ENCODE data around the gene SMIM35. TPM values are rescaled to one million over a fixed set of nuclear protein-coding genes. Genes with fewer than 3 reads are reported as not detected.

The SMIM35 gene
- total RNA-seq, 6 donors from 2014 or later: not detected

DNA sequence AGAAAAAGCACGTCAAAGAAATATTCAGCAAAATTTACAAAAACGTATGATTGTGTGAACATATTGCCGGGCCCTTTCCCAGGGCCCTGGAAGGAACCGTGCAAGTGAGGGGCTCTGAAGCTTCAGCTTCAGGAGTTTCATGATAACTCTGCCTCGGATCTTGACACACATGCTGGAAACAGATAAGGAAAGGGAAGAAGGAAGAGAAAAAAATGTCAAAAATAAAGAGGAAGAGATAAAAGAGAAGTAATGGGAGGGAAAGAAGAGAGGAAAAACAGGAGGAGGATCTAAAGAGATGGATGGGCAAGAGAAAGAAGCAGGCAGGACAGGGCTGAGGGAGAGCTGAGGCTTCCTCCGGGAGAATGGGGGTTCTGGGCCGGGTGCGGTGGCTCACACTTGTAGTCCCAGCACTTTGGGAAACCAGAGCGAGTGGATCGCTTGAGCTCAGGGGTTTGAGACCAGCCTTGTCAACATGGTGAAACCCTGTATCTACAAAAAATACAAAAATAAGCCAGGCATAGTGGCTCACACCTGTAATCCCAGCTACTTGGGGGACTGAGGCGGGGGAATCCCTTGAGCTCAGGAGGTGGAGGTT lies 12.6 kb downstream of the SMIM35 start:
- Histone ChIP-seq H3K27ac (no peak overlapping the region), H3K4me3 (no peak overlapping the region), H3K27me3 (no peaks in the 10 kb centered on the region), H3K36me3 (no peaks in the 10 kb centered on the region), H3K4me1 (no peaks in the 10 kb centered on the region), H3K9me3 (no peaks in the 10 kb centered on the region)
- TF ChIP-seq POLR2AphosphoS5 (IDR thresholded peaks at IDR 0.05) (no peak), EP300 (IDR thresholded peaks at IDR 0.05) (no peak), POLR2A (IDR thresholded peaks at IDR 0.05) (no peak)
- TF ChIP-seq, protein P1, sequence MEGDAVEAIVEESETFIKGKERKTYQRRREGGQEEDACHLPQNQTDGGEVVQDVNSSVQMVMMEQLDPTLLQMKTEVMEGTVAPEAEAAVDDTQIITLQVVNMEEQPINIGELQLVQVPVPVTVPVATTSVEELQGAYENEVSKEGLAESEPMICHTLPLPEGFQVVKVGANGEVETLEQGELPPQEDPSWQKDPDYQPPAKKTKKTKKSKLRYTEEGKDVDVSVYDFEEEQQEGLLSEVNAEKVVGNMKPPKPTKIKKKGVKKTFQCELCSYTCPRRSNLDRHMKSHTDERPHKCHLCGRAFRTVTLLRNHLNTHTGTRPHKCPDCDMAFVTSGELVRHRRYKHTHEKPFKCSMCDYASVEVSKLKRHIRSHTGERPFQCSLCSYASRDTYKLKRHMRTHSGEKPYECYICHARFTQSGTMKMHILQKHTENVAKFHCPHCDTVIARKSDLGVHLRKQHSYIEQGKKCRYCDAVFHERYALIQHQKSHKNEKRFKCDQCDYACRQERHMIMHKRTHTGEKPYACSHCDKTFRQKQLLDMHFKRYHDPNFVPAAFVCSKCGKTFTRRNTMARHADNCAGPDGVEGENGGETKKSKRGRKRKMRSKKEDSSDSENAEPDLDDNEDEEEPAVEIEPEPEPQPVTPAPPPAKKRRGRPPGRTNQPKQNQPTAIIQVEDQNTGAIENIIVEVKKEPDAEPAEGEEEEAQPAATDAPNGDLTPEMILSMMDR (IDR thresholded peaks at IDR 0.05): no peak
- WGBS, 2 donors: 79 to 82% methylated on average over 11 of the region's 11 CpGs
- ATAC-seq (ENCODE audit: low FRiP score in 2 of 2): no peak
- DNase-seq: no peak

DNA sequence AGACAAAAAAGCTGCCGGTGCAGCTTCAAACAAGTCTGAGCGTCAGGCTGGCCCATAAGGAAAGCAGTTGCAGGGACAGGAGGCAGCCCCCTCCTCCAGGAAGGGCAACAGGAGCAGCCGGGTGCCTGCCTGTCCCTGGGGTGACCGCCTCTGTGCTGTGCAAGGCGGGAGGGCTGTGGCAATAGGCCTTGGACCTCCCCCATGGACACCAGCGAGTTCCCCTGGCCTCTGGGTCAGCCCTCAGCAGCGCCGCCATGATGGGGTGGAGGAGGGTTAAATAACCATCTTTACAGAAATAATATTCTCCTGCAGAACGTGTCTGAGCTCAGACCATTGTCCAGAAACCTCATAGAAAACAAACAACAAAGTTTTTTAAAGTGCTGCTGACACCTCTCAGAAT lies 13.2 kb downstream of the SMIM35 start:
- no peak for ATAC-seq (ENCODE audit: low FRiP score in 2 of 2)
- no peak for DNase-seq
- no peaks in the 10 kb centered on the region for H3K36me3 ChIP-seq
- no peak overlapping the region for H3K4me3 ChIP-seq
- WGBS, 2 donors: 87 to 88% methylated on average over 6 to 9 of the region's 9 CpGs
- H3K4me1 ChIP-seq: no peaks in the 10 kb centered on the region
- no peak for TF ChIP-seq EP300 (IDR thresholded peaks at IDR 0.05)
- no peak for TF ChIP-seq POLR2A (IDR thresholded peaks at IDR 0.05)
- TF ChIP-seq POLR2AphosphoS5 (IDR thresholded peaks at IDR 0.05): no peak
- TF ChIP-seq, protein P1 (IDR thresholded peaks at IDR 0.05): no peak
- H3K27ac ChIP-seq: no peak overlapping the region
- no peaks in the 10 kb centered on the region for H3K27me3 ChIP-seq
- H3K9me3 ChIP-seq: no peaks in the 10 kb centered on the region

DNA sequence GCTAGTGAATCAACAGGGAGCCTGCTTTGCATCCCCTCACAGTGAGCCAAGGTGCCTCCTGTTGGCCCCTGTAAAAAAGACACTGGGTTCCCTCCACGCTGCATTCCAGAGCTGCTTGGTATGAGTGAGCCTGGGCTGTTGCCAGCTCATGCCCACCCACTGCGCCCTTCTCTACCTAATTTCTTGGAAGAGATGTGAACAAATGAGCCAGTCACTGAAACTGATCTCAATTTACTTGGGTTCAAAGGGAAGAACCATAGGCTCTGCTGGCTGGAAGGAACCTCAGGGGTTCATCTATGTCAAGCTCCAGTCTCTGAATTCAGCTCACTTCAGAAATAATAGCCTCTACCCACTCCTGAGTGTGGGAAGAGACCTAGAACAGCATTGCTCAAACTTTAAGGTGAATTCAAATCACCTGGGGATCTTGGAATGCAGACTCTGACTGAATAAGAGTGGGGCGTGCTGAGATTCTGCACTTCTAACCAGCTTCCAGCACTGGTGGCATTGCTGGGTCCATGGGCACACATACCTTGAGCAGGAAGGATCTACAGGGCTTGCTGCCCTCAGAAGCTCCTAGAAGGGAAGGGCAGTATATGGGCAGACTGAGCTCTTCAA lies 15.2 kb downstream of the SMIM35 start:
- Histone ChIP-seq H3K36me3 (no peaks in the 10 kb centered on the region), H3K4me3 (no peak overlapping the region), H3K27me3 (no peaks in the 10 kb centered on the region), H3K4me1 (no peaks in the 10 kb centered on the region), H3K27ac (no peak overlapping the region), H3K9me3 (no peaks in the 10 kb centered on the region)
- DNase-seq (no peak), ATAC-seq (ENCODE audit: low FRiP score in 2 of 2) (no peak)
- 82 to 92% methylated on average over 3 of the region's 3 CpGs for WGBS, 2 donors
- TF ChIP-seq EP300 (IDR thresholded peaks at IDR 0.05) (no peak), POLR2AphosphoS5 (IDR thresholded peaks at IDR 0.05) (no peak), POLR2A (IDR thresholded peaks at IDR 0.05) (no peak)
- TF ChIP-seq, protein P1 (IDR thresholded peaks at IDR 0.05): no peak

DNA sequence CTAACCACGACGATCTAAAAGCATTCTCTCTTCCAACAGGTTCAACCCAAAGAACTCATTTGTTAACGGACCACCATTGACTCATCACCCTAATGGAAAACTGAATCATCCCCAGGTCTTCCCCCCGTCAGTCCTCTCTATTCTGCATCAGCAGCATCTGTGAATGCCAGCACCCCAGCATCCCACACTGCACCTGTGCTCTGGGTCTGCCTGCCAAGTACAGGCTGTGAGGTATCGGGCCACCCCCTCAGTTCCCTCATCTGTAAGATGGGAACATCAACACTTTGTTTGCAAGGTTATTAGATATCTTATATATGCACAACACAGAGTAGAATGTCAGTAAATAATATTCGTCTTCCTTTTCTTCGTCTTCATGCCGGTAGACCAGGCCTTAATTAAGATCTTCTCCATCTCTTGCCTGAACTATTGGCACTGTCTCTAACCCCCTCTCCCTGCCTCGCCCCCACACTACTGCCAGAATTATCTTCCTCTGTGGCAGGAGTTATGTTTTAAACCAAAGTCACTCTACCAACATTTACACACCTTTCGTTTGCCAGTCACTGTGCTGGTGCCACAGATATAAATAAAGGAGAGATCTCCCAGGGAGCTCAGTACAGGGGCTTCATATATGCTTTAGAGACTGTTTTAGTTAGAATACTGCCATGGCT lies 17.7 kb downstream of the SMIM35 start:
- TF ChIP-seq EP300 (IDR thresholded peaks at IDR 0.05) (no peak), POLR2A (IDR thresholded peaks at IDR 0.05) (no peak), POLR2AphosphoS5 (IDR thresholded peaks at IDR 0.05) (no peak)
- TF ChIP-seq, protein P1 (IDR thresholded peaks at IDR 0.05): no peak
- DNase-seq (no peak), ATAC-seq (ENCODE audit: low FRiP score in 2 of 2) (no peak)
- Histone ChIP-seq H3K4me1 (no peaks in the 10 kb centered on the region), H3K9me3 (no peaks in the 10 kb centered on the region), H3K27me3 (no peaks in the 10 kb centered on the region), H3K4me3 (no peak overlapping the region), H3K27ac (no peak overlapping the region), H3K36me3 (no peaks in the 10 kb centered on the region)
- 90% methylated on average over 10 of the region's 10 CpGs for WGBS, 2 donors

All from upper lobe of left lung (tissue), 6 donors.